Suprapubic skin (tissue), 4 donors: Measurements from ENCODE around the gene MFF. TPM values are rescaled to one million over a fixed set of nuclear protein-coding genes. Genes with fewer than 3 reads are reported as not detected.

ENCODE experiments used
- DNase-seq, 2 donors: peaks; one replicate each; pipeline ENCODE4 v3.0.0-alpha.2; 2019; ENCODE audit warnings: low spot score in 2 of 2
- H3K27ac ChIP-seq: fragments of 200-600 bp; sonication (generic); one replicate; pipeline ENCODE4 v1.5.1; 2019
- H3K27me3 ChIP-seq: fragments of 200-600 bp; sonication (generic); one replicate; pipeline ENCODE4 v1.5.1; 2019
- H3K36me3 ChIP-seq: fragments of 200-600 bp; sonication (generic); one replicate; pipeline ENCODE4 v1.5.1; 2019
- H3K4me1 ChIP-seq: fragments of 200-600 bp; sonication (generic); one replicate; pipeline ENCODE4 v1.5.1; 2019
- H3K4me3 ChIP-seq: fragments of 200-600 bp; sonication (generic); one replicate; pipeline ENCODE4 v1.5.1; 2019; ENCODE audit warnings: mild to moderate bottlenecking
- H3K9me3 ChIP-seq: fragments of 200-600 bp; sonication (generic); one replicate; pipeline ENCODE4 v1.5.1; 2019
- EP300 ChIP-seq: sonication (generic); formaldehyde crosslinking; IDR thresholded peaks from one replicate; pipeline ENCODE4 v1.6.1; 2017; ENCODE audit warnings: antibody characterized with exemption
- POLR2A ChIP-seq, 2 donors: fragments of 450-650 bp; IDR thresholded peaks; one replicate each; pipeline ENCODE4 v1.6.1; 2017; ENCODE audit warnings: antibody characterized with exemption in 2 of 2, mild to moderate bottlenecking in 2 of 2, moderate library complexity in 2 of 2
- POLR2AphosphoS5 ChIP-seq, 3 donors: sonication (generic); formaldehyde crosslinking; IDR thresholded peaks; one replicate each; pipeline ENCODE4 v1.6.1; 2017; ENCODE audit warnings: antibody characterized with exemption in 3 of 3
- WGBS: methylation state at CpG from one replicate; pipeline ENCODE4 v1.1.5; 2018; 5-methylcytosine and 5-hydroxymethylcytosine counted together
- total RNA-seq, 4 donors: library from RNA; depleted of rRNA; stranded (reverse); fragments of >200 nt; gene quantifications; one replicate each; pipeline ENCODE4 v1.1.0, GENCODE V29; 2016
- TF ChIP-seq, protein P1 (sequence below), 2 donors: fragments of 200-600 bp in 1 of 2; fragments of 450-650 bp in 1 of 2; sonication (generic) in 1 of 2; IDR thresholded peaks; one replicate each; pipeline ENCODE4 v1.5.1; 2016 to 2019; ENCODE audit warnings: antibody characterized with exemption in 2 of 2, mild to moderate bottlenecking in 1 of 2, moderate library complexity in 1 of 2

The MFF gene
- total RNA-seq, 4 donors from 2014 or later, result 89.8 to 157 (median 103) TPM

DNA sequence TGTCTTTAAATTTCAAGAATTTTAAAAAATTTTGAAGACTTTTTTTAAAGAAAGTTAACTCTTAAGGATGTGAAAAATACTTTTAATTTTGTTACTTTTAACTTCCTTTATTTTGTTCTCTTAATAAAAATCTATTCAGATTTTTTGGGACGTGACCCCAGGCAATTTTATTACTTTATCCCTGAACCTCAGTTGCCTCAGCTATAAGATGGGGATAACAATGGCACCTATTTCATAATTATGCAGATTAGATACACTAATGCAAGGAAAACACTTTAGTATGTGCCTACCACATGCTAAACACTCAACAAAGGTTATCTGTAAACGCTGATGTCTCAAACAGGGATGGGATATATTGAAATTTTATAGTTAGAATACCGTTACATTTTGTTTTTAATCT is 64.2 kb downstream of the MFF start:
- Histone ChIP-seq H3K4me1 (no peaks in the 10 kb centered on the region), H3K27ac (no peak overlapping the region), H3K9me3 (no peaks in the 10 kb centered on the region), H3K36me3 (no peaks in the 10 kb centered on the region), H3K4me3 (no peak overlapping the region), H3K27me3 (no peaks in the 10 kb centered on the region)
- WGBS, result 83% methylated on average over 3 of the region's 3 CpGs
- TF ChIP-seq EP300 (no peak), POLR2AphosphoS5 (IDR thresholded peaks at IDR 0.05) (no peak), POLR2A (IDR thresholded peaks at IDR 0.05) (no peak)
- TF ChIP-seq, protein P1, sequence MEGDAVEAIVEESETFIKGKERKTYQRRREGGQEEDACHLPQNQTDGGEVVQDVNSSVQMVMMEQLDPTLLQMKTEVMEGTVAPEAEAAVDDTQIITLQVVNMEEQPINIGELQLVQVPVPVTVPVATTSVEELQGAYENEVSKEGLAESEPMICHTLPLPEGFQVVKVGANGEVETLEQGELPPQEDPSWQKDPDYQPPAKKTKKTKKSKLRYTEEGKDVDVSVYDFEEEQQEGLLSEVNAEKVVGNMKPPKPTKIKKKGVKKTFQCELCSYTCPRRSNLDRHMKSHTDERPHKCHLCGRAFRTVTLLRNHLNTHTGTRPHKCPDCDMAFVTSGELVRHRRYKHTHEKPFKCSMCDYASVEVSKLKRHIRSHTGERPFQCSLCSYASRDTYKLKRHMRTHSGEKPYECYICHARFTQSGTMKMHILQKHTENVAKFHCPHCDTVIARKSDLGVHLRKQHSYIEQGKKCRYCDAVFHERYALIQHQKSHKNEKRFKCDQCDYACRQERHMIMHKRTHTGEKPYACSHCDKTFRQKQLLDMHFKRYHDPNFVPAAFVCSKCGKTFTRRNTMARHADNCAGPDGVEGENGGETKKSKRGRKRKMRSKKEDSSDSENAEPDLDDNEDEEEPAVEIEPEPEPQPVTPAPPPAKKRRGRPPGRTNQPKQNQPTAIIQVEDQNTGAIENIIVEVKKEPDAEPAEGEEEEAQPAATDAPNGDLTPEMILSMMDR (IDR thresholded peaks at IDR 0.05), result no peak
- DNase-seq, result no peak

DNA sequence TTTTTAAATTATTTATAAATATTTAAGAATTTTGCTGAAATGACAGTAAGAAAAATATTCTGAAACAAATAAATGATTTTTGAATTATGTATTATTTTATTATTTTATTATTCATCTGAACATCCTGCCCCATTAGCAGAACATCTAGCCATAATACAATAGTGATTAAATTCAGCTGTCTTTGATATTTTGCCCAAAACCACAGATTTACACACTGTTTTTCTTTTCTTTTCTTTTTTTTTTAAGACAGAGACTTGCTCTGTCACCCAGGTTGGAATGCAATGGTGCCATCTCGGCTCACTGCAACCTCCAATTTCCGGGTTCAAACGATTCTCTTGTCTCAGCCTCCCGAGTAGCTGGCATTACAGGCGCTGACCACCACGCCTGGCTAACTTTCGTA is 64.6 kb downstream of the MFF start:
- H3K27me3 ChIP-seq, result no peaks in the 10 kb centered on the region
- H3K36me3 ChIP-seq, result no peaks in the 10 kb centered on the region
- no peak for DNase-seq
- no peak overlapping the region for H3K4me3 ChIP-seq
- no peaks in the 10 kb centered on the region for H3K9me3 ChIP-seq
- H3K27ac ChIP-seq, result no peak overlapping the region
- 86% methylated on average over 7 of the region's 7 CpGs for WGBS
- no peaks in the 10 kb centered on the region for H3K4me1 ChIP-seq
- TF ChIP-seq POLR2A (IDR thresholded peaks at IDR 0.05) (no peak), POLR2AphosphoS5 (IDR thresholded peaks at IDR 0.05) (no peak), EP300 (no peak)
- TF ChIP-seq, protein P1 (IDR thresholded peaks at IDR 0.05), result no peak

DNA sequence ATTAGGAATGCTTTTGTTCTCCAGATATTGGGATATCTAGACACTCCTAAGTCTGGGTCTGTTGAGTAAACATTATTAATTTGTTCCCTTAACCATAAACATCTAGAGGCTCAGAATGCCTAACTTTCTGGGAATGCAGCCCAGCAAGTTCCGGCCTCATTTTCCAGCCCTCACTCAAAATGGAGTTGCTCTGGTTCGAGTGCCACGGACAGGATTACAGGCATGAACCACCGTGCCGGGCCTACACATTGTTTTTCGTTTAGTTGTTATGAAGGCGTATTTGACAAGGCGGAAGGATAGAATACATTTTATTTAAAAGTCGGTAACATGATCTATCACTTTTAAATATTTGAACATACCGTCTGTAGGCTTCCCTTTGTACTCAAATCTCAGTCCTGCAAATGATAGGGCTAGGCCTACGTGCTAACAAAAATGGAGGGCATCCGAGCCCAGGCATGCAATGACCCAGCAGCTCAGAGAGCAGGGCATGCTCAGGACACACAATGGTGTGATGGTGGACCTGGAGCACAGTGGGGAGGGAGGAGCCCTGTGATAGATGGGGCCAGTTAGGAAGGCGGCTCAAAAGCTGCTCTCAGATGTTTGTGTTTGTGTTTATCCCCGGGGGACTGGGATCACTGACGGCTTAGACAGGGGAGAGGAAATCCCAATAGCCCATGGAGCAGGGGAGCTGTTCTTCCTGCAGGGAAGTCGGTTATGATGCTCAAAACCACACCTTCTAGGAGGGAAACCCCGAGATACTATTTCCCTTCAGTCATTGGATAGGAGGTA is 65.6 kb downstream of the MFF start:
- no peaks in the 10 kb centered on the region for H3K36me3 ChIP-seq
- 88% methylated on average over 17 of the region's 17 CpGs for WGBS
- H3K27ac ChIP-seq, result no peak overlapping the region
- H3K9me3 ChIP-seq, result no peaks in the 10 kb centered on the region
- no peak for TF ChIP-seq EP300
- TF ChIP-seq, protein P1 (IDR thresholded peaks at IDR 0.05), result no peak
- H3K27me3 ChIP-seq, result no peaks in the 10 kb centered on the region
- no peak overlapping the region for H3K4me3 ChIP-seq
- no peak for DNase-seq
- no peaks in the 10 kb centered on the region for H3K4me1 ChIP-seq

DNA sequence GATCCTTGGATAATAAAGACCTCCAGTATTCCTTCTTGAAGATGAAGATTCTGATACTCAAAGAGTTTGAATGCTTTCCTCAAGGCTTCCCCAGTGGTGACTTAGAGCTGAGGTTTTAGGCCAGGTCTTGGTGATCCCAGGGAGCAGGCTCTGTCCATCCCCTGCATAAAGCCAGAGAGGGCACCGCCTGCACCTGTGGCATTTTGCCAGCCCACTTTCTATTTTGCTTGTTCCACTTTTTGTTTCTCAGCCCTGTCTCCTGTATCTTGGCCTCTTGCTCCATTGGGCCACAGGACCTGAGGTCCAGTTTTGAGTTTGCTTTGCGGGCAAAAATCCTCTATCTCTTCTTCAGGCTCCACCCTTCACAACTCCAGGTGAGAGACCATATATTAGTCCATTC is 69.3 kb downstream of the MFF start:
- H3K27me3 ChIP-seq, result no peaks in the 10 kb centered on the region
- no peaks in the 10 kb centered on the region for H3K9me3 ChIP-seq
- no peaks in the 10 kb centered on the region for H3K4me1 ChIP-seq
- WGBS, result 95% methylated on average over 2 of the region's 2 CpGs
- TF ChIP-seq POLR2AphosphoS5 (IDR thresholded peaks at IDR 0.05) (no peak), EP300 (no peak), POLR2A (IDR thresholded peaks at IDR 0.05) (no peak)
- TF ChIP-seq, protein P1 (IDR thresholded peaks at IDR 0.05), result no peak
- no peak overlapping the region for H3K4me3 ChIP-seq
- H3K36me3 ChIP-seq, result no peaks in the 10 kb centered on the region
- no peak for DNase-seq
- no peak overlapping the region for H3K27ac ChIP-seq

DNA sequence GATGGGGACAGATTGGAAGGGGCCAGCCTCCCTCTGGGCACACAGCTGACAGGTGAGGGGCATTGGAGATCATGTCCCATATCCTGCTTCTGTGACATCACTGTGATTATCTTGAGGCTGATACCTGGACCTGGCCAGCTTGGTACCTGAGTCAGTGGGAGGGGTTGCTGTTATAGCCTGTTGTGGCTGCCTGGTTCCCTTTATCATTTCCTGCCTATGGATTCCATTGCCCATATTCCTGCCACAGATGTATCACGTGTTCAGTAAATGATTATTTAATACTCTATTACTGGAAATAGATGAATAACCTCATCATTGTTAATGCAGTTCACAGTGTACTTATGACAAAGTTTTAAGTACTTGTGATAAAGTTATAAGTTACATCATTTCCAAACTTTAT is 70.5 kb downstream of the MFF start:
- no peak overlapping the region for H3K4me3 ChIP-seq
- no peaks in the 10 kb centered on the region for H3K27me3 ChIP-seq
- H3K27ac ChIP-seq, result no peak overlapping the region
- TF ChIP-seq POLR2A (IDR thresholded peaks at IDR 0.05), result no peak
- no peak for TF ChIP-seq POLR2AphosphoS5 (IDR thresholded peaks at IDR 0.05)
- TF ChIP-seq EP300, result no peak
- TF ChIP-seq, protein P1 (IDR thresholded peaks at IDR 0.05), result no peak
- DNase-seq, result no peak
- no peaks in the 10 kb centered on the region for H3K9me3 ChIP-seq
- 73% methylated on average over 1 of the region's 1 CpG for WGBS
- H3K4me1 ChIP-seq, result no peaks in the 10 kb centered on the region
- H3K36me3 ChIP-seq, result no peaks in the 10 kb centered on the region
